ENCODE measurements around the gene LOX. TPM values are rescaled to one million over a fixed set of nuclear protein-coding genes. Genes with fewer than 3 reads are reported as not detected.

The LOX gene
- total RNA-seq, 1 donor from 2014 or later: 0.11 TPM

GRCh38 chr5:122050959-122051358, 27.1 kb downstream of the LOX start:
- Histone ChIP-seq H3K36me3 (no peaks in the 10 kb centered on the region), H3K4me2 (no peak overlapping the region), H4K20me1 (ENCODE audit: low read depth) (no peaks in the 10 kb centered on the region), H3K9me3 (ENCODE audit: low read depth) (no peaks in the 10 kb centered on the region), H3F3A (ENCODE audit: low read depth) (no peaks in the 10 kb centered on the region), H3K27ac (no peak overlapping the region), H3K4me1 (no peaks in the 10 kb centered on the region), H3K79me2 (ENCODE audit: low read depth) (no peaks in the 10 kb centered on the region), H3K27me3 (no peaks in the 10 kb centered on the region), H2AFZ (replicated peaks) (no peak overlapping the region), H3K4me3 (no peak overlapping the region), H3K9ac (no peak overlapping the region)
- Mint-ChIP-seq H3K9me3 (peaks cover 3% of the 10 kb centered on the region), H3K27ac (no peak overlapping the region), H3K36me3 (peaks cover 4% of the 10 kb centered on the region), H3K4me1 (no peaks in the 10 kb centered on the region), H3K27me3 (ENCODE audit: insufficient read depth, low read depth) (peaks cover 3% of the 10 kb centered on the region), H3K4me3 (no peak overlapping the region)
- DNase-seq (ENCODE audit: low spot score): no peak
- TF ChIP-seq EZH2phosphoT487 (IDR thresholded peaks at IDR 0.05): no peak

- no peaks in the 10 kb centered on the region for H3K4me1 Mint-ChIP-seq
- no peak overlapping the region for H2AFZ ChIP-seq (replicated peaks)
- no peaks in the 10 kb centered on the region for H3K27me3 Mint-ChIP-seq (ENCODE audit: insufficient read depth, low read depth)
- TF ChIP-seq EZH2 (IDR thresholded peaks at IDR 0.05) (no peak), CTCF (IDR thresholded peaks at IDR 0.05) (no peak), EZH2phosphoT487 (IDR thresholded peaks at IDR 0.05) (no peak)
- H3K4me2 ChIP-seq: no peak overlapping the region
- H3K79me2 ChIP-seq (ENCODE audit: low read depth): no peaks in the 10 kb centered on the region
- H3K27ac Mint-ChIP-seq: no peak overlapping the region
- no peak overlapping the region for H3K4me3 ChIP-seq
- no peaks in the 10 kb centered on the region for H4K20me1 ChIP-seq (ENCODE audit: low read depth)
- no peak for DNase-seq (ENCODE audit: low spot score)
- no peaks in the 10 kb centered on the region for H3K27me3 ChIP-seq
- no peaks in the 10 kb centered on the region for H3K9me3 ChIP-seq (ENCODE audit: low read depth)
- no peak overlapping the region for H3K27ac ChIP-seq
- H3K4me1 ChIP-seq: no peaks in the 10 kb centered on the region
- H3K36me3 ChIP-seq: no peaks in the 10 kb centered on the region
- no peak overlapping the region for H3K9ac ChIP-seq
- H3F3A ChIP-seq (ENCODE audit: low read depth): no peaks in the 10 kb centered on the region
- H3K36me3 Mint-ChIP-seq: peaks cover 6% of the 10 kb centered on the region
- H3K9me3 Mint-ChIP-seq: peaks cover 4% of the 10 kb centered on the region
- no peak overlapping the region for H3K4me3 Mint-ChIP-seq
Observed at GRCh38 chr5:122040636-122041302, 37.3 kb downstream of the LOX start.

GRCh38 chr5:122036326-122036725, 41.7 kb downstream of the LOX start:
- H3K9me3 ChIP-seq (ENCODE audit: low read depth): no peaks in the 10 kb centered on the region
- no peak for TF ChIP-seq EZH2 (IDR thresholded peaks at IDR 0.05)
- TF ChIP-seq EZH2phosphoT487 (IDR thresholded peaks at IDR 0.05): no peak
- TF ChIP-seq CTCF (IDR thresholded peaks at IDR 0.05): no peak
- no peaks in the 10 kb centered on the region for H3K27me3 ChIP-seq
- H3K36me3 ChIP-seq: no peaks in the 10 kb centered on the region
- no peak overlapping the region for H3K4me2 ChIP-seq
- H3K4me1 ChIP-seq: no peaks in the 10 kb centered on the region
- no peak overlapping the region for H3K4me3 ChIP-seq
- H2AFZ ChIP-seq (replicated peaks): no peak overlapping the region
- no peaks in the 10 kb centered on the region for H3F3A ChIP-seq (ENCODE audit: low read depth)
- no peaks in the 10 kb centered on the region for H3K36me3 Mint-ChIP-seq
- no peak overlapping the region for H3K27ac ChIP-seq
- no peak overlapping the region for H3K27ac Mint-ChIP-seq
- H3K79me2 ChIP-seq (ENCODE audit: low read depth): no peaks in the 10 kb centered on the region
- no peaks in the 10 kb centered on the region for H3K27me3 Mint-ChIP-seq (ENCODE audit: insufficient read depth, low read depth)
- DNase-seq (ENCODE audit: low spot score): no peak
- H3K4me3 Mint-ChIP-seq: no peak overlapping the region
- H3K9ac ChIP-seq: no peak overlapping the region
- H3K4me1 Mint-ChIP-seq: no peaks in the 10 kb centered on the region
- no peaks in the 10 kb centered on the region for H4K20me1 ChIP-seq (ENCODE audit: low read depth)
- H3K9me3 Mint-ChIP-seq: no peaks in the 10 kb centered on the region

- Mint-ChIP-seq H3K27me3 (ENCODE audit: insufficient read depth, low read depth) (no peaks in the 10 kb centered on the region), H3K4me3 (no peak overlapping the region), H3K4me1 (no peaks in the 10 kb centered on the region), H3K36me3 (no peaks in the 10 kb centered on the region), H3K9me3 (no peaks in the 10 kb centered on the region), H3K27ac (no peak overlapping the region)
- TF ChIP-seq CTCF (IDR thresholded peaks at IDR 0.05): no peak
- Histone ChIP-seq H3K27ac (no peak overlapping the region), H3K36me3 (no peaks in the 10 kb centered on the region), H3K79me2 (ENCODE audit: low read depth) (no peaks in the 10 kb centered on the region), H3K4me1 (no peaks in the 10 kb centered on the region), H3K9ac (no peak overlapping the region), H2AFZ (replicated peaks) (no peak overlapping the region), H3K4me2 (no peak overlapping the region), H3F3A (ENCODE audit: low read depth) (no peaks in the 10 kb centered on the region), H3K9me3 (ENCODE audit: low read depth) (no peaks in the 10 kb centered on the region), H4K20me1 (ENCODE audit: low read depth) (no peaks in the 10 kb centered on the region), H3K27me3 (no peaks in the 10 kb centered on the region), H3K4me3 (no peak overlapping the region)
- DNase-seq (ENCODE audit: low spot score): no peak
Observed at GRCh38 chr5:122035913-122036312, 42.1 kb downstream of the LOX start.
